ENCODE data around the gene DNAJC7.

- TF ChIP-seq EZH2 (IDR thresholded peaks at IDR 0.05; ENCODE audit: borderline replicate concordance) (no peak), CTCF (IDR thresholded peaks at IDR 0.05; ENCODE audit: poor library complexity) (no peak)
Measured at GRCh38 chr17:41956522-41956921, 60.7 kb downstream of the DNAJC7 start.

All from hepatocyte (in vitro differentiated cells).